ENCODE data around the gene GRID2. TPM values are rescaled to one million over a fixed set of nuclear protein-coding genes. Genes with fewer than 3 reads are reported as not detected.

Gene GRID2
- total RNA-seq, 1 donor from 2014 or later = not detected

GRCh38 chr4:93086356-93086755 lies 782.6 kb downstream of the GRID2 start:
- no peaks in the 10 kb centered on the region for H3K9me3 ChIP-seq
- intact Hi-C loops (cut with DNase I) = no loop called here
- no peak overlapping the region for H3K27ac ChIP-seq
- H3K27me3 ChIP-seq (ENCODE audit: low read depth) = no peaks in the 10 kb centered on the region
- TF ChIP-seq CTCF (IDR thresholded peaks at IDR 0.05) = no peak
- DNase-seq = no peak
- no peak for ATAC-seq
- H3K36me3 ChIP-seq = no peaks in the 10 kb centered on the region
- no peaks in the 10 kb centered on the region for H3K4me1 ChIP-seq
- H3K4me3 ChIP-seq = no peak overlapping the region

- Histone ChIP-seq H3K27ac (no peak overlapping the region), H3K4me3 (no peak overlapping the region), H3K36me3 (no peaks in the 10 kb centered on the region), H3K27me3 (ENCODE audit: low read depth) (no peaks in the 10 kb centered on the region), H3K9me3 (no peaks in the 10 kb centered on the region), H3K4me1 (no peaks in the 10 kb centered on the region)
- no peak for TF ChIP-seq CTCF (IDR thresholded peaks at IDR 0.05)
- intact Hi-C loops (cut with DNase I) = no loop called here
- no peak for ATAC-seq
- no peak for DNase-seq
These were observed 789.0 kb downstream of the GRID2 start for GRCh38 chr4:93092765-93093164.

- Histone ChIP-seq H3K9me3 (no peaks in the 10 kb centered on the region), H3K27ac (no peak overlapping the region), H3K4me1 (no peaks in the 10 kb centered on the region), H3K36me3 (no peaks in the 10 kb centered on the region), H3K4me3 (no peak overlapping the region), H3K27me3 (ENCODE audit: low read depth) (no peaks in the 10 kb centered on the region)
- intact Hi-C loops (cut with DNase I) = no loop called here
- DNase-seq = no peak
- no peak for ATAC-seq
- no peak for TF ChIP-seq CTCF (IDR thresholded peaks at IDR 0.05)
These were observed 799.3 kb downstream of the GRID2 start for GRCh38 chr4:93103042-93103441.

- ATAC-seq (no peak), DNase-seq (no peak)
- no peaks in the 10 kb centered on the region for H3K36me3 ChIP-seq
- H3K27me3 ChIP-seq (ENCODE audit: low read depth) = no peaks in the 10 kb centered on the region
- H3K9me3 ChIP-seq = no peaks in the 10 kb centered on the region
- no peak for TF ChIP-seq CTCF (IDR thresholded peaks at IDR 0.05)
- H3K4me3 ChIP-seq = no peak overlapping the region
- intact Hi-C loops (cut with DNase I) = no loop called here
- no peaks in the 10 kb centered on the region for H3K4me1 ChIP-seq
- H3K27ac ChIP-seq = no peak overlapping the region
These were observed 812.9 kb downstream of the GRID2 start for GRCh38 chr4:93116624-93117023.

- Histone ChIP-seq H3K36me3 (no peaks in the 10 kb centered on the region), H3K27me3 (ENCODE audit: low read depth) (no peaks in the 10 kb centered on the region), H3K9me3 (no peaks in the 10 kb centered on the region), H3K27ac (no peak overlapping the region), H3K4me3 (no peak overlapping the region), H3K4me1 (no peaks in the 10 kb centered on the region)
- DNase-seq (no peak), ATAC-seq (no peak)
- TF ChIP-seq CTCF (IDR thresholded peaks at IDR 0.05) = no peak
- intact Hi-C loops (cut with DNase I) = no loop called here
These were observed 823.7 kb downstream of the GRID2 start for GRCh38 chr4:93127489-93127888.

GRCh38 chr4:93132631-93133030 lies 828.9 kb downstream of the GRID2 start:
- no peak overlapping the region for H3K27ac ChIP-seq
- H3K36me3 ChIP-seq = no peaks in the 10 kb centered on the region
- H3K9me3 ChIP-seq = no peaks in the 10 kb centered on the region
- DNase-seq (no peak), ATAC-seq (no peak)
- H3K4me3 ChIP-seq = no peak overlapping the region
- TF ChIP-seq CTCF (IDR thresholded peaks at IDR 0.05) = no peak
- no peaks in the 10 kb centered on the region for H3K4me1 ChIP-seq
- intact Hi-C loops (cut with DNase I) = no loop called here
- H3K27me3 ChIP-seq (ENCODE audit: low read depth) = no peaks in the 10 kb centered on the region

Data from lower lobe of right lung (tissue), 2 donors.